ENCODE results near the gene ADAM12. TPM values are rescaled to one million over a fixed set of nuclear protein-coding genes. Genes with fewer than 3 reads are reported as not detected.
A peak's percentile ranks its signal among the peaks of the same experiment; 100 is the strongest.

Gene ADAM12
- total and polyA plus RNA-seq, 10 of the 15 experiments (the other 5 are each of a cell fraction or from before 2014, with no cell fraction given): under 0.01 to 0.62 (median 0.04) TPM; not detected in 5

GRCh38 chr10:126041804-126042231 is 346.5 kb downstream of the ADAM12 start (continued):
- TF ChIP-seq RBBP5 (conservative IDR thresholded peaks at IDR 0.05) (no peak), FOS (IDR thresholded peaks at IDR 0.05; ENCODE audit: borderline replicate concordance, extremely low read depth, insufficient read length) (no peak), IKZF1 (conservative IDR thresholded peaks at IDR 0.05) (peak; percentile 60), ZNF24 (IDR thresholded peaks at IDR 0.05) (no peak), MTA2 (IDR thresholded peaks at IDR 0.05; ENCODE audit: low read depth) (peak; percentile 29; the same call in 1 of the 2 replicates), ZBED1 (IDR thresholded peaks at IDR 0.05; ENCODE audit: borderline replicate concordance) (no peak), RELA (IDR thresholded peaks at IDR 0.05; ENCODE audit: borderline replicate concordance, partially characterized antibody) (peak; percentile 98), POLR2AphosphoS5 (IDR thresholded peaks at IDR 0.05; ENCODE audit: low read length) (no peak), POLR2A (IDR thresholded peaks at IDR 0.05; ENCODE audit: low read depth, low read length) (peak; percentile 62), EP300 (IDR thresholded peaks at IDR 0.05; ENCODE audit: borderline replicate concordance in 1 of 2, control insufficient read depth in 1 of 2, low read depth in 2 of 2, low read length in 2 of 2) (peak; percentile 72 to 93), USF2 (IDR thresholded peaks at IDR 0.05; ENCODE audit: borderline replicate concordance, low read depth, low read length) (peak; percentile 83), TARDBP (IDR thresholded peaks at IDR 0.05; ENCODE audit: borderline replicate concordance) (no peak), HCFC1 (IDR thresholded peaks at IDR 0.05; ENCODE audit: low read length) (peak; percentile 28; the same call in 1 of the 2 replicates), PBX3 (IDR thresholded peaks at IDR 0.05; ENCODE audit: insufficient replicate concordance, low read depth, low read length) (peak; percentile 85), YY1 (IDR thresholded peaks at IDR 0.05; ENCODE audit: low read depth, low read length) (no peak), EZH2 (IDR thresholded peaks at IDR 0.05; ENCODE audit: borderline replicate concordance, control insufficient read depth, low read depth, low read length) (no peak), NFXL1 (IDR thresholded peaks at IDR 0.05; ENCODE audit: borderline replicate concordance) (no peak), BMI1 (IDR thresholded peaks at IDR 0.05; ENCODE audit: borderline replicate concordance) (peak; percentile 100), NFYA (IDR thresholded peaks at IDR 0.05; ENCODE audit: borderline replicate concordance, low read depth, low read length) (no peak), ELK1 (IDR thresholded peaks at IDR 0.05; ENCODE audit: low read depth, low read length) (peak; percentile 44; the same call in 1 of the 2 replicates), ZBTB33 (IDR thresholded peaks at IDR 0.05) (no peak), SUZ12 (IDR thresholded peaks at IDR 0.05; ENCODE audit: unreplicated experiment) (no peak), ASH2L (IDR thresholded peaks at IDR 0.05; ENCODE audit: borderline replicate concordance, low read depth) (no peak)

All from GM12878 (cell line).